Cortex of kidney (tissue), 1 donor: ENCODE data around the gene BCAS1.
"Not testable (repeated sequence)": the region's sequence is repeated elsewhere in the genome, so short reads cannot be mapped to it uniquely, and the experiment has no call there.

ENCODE experiments used
- DNase-seq: peaks from one replicate; lab custom pipeline; 2025; lab: John Stamatoyannopoulos, UW

The BCAS1 gene

DNA sequence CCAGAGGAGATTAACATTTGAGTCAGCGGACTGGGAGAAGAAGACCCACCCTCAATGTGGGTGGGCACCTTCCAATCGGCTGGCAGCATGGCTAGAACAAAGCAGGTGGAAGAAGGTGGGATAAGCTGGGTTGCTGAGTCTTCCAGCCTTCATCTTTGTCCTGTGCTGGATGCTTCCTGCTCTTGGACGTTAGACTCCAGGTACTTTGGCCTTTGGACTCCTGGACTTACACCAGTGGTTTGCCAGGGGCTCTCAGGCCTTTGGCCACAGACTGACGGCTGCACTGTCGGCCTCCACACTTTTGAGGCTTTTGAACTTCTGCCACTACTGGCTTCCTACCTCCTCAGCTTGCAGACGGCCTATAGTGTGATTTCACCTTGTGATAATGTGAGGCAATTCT, 50.8 kb downstream of the BCAS1 start:
- no peak for DNase-seq

DNA sequence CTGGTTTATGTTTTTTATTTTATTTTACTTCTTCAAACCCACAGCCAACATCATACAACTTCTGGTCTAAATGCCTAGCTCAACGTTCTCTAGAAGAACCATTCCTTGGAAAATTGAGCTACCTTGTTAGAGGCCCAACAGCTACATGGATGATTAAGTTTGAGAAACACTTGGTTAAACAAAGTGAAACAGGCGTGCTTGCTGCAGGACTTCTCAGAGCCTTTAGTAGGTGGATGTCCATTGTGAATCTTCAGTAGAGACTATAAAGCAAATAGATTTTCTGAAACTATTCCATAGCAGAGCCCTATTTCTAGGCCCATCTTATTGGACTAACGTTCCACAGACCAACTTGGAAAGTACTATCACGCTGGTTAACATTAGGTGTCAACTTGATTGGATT, 51.3 kb downstream of the BCAS1 start:
- no peak for DNase-seq

DNA sequence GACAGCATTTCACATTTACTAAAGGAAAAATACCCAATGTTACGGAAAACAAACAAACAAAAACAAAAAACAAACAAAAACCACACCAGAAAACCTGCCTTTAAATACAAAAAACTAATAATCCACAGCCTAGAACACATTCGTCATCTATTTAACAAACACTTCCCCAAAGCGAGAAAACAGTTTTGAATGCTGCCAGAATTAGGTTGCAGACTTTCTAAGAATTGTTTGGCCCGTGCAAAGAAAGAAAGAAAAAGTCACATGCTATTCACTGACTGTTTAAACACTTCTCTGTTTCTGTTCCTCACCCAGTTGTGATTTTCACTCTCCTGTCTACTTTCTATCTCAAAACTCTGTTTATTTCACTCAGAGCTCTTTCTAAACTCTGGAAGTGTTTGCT, 52.5 kb downstream of the BCAS1 start:
- no peak for DNase-seq

DNA sequence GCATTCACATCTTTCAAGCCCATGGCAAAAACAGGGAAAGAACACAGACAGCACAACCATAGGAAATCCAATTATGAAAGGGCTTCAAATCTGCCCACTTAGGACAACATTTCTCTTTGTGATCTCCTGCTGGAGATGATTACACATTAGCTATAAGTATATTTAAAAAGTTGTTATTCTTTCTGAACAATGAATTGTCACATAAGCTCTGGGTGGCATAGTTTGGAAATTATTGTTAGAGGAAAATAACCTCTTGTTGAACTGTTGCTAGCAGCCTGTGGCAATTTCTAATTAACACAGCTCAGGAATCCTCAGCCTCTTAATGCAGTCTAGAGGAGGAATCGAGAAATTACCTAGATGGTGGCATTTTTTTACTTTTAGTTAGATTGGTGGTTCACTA, 54.9 kb downstream of the BCAS1 start:
- no peak for DNase-seq

DNA sequence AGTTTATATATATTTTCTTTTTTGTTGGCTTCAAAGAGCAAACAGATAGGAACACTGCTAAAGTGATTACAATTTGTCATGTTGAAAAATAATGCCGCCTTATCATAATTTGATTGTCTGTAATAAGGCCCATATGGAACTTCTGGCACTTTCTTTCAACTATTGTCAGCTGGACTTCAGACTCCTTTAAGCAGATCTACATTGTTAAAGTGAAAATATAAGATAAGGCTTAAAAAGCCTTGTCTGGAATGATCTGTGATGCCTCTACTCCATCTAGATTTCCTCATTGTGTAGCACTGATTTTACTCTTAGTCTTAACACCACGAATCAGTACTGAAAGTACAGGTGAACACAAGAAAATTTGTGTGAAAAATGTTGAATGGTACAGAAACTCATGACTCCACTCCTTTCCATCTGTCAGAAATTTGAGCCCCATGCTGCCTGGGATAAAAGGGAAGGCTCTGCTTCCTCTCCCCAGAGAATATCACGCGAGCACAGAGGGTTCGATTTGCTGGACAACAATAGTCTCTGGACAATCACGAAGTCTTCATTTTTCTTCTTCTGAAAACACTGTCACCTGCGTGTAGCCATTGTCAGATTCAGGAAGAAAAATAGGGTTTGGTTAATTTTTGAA, 56.0 kb downstream of the BCAS1 start:
- no peak for DNase-seq

DNA sequence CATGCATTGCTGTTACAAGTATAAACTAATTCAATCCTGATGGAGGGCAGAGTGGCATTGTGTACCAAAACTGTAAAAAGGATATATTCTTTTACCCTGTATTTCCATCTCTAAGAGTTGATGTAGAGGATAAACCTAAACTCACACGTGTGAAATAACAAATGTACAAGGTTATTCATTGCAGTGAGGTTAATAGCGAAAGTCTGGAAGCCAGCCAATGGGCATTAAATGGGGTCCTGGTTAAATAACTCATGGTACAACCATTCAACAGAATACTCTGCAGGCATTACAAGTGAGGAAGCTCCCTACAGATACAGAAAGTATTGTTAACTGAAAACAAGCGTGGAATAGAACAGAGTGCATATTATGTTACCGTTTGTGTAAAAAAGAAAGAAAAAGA, 56.9 kb downstream of the BCAS1 start:
- no peak for DNase-seq

DNA sequence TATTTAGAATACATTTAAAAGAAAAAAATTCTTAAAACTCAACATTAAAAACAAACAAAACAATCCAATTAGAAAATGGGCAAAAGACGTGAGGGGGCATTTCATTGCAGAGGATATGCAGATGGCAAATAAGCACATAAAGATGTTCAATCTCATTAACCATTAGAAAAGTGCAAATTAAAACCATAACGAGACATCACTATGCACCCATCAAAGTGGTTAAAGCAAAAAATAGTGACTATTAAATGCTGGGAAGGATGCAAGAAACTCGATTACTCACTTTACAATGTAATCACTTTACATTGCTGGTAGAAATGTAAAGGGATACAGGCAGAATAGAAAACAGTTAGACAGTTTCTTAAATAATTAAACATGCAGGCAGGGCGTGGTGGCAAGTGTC, 59.0 kb downstream of the BCAS1 start:
- no peak for DNase-seq

DNA sequence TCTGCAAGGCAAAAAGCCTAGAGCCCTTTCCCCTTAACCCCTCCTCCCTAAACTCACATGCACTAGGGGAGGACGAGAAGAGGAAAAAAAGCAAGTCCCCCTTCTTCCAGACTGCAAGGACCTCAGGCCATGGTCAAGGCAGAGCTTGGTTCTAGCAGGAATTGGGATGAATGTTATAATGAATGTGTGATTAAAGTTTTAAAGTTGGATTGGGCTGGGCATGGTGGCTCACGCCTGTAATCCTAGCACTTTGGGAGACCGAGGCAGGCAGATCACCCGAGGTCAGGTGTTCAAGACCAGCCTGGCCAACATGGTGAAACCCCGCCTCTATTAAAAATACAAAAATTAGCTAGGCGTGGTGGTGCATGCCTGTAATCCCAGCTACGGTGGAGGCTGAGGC, 64.2 kb downstream of the BCAS1 start:
- not testable (repeated sequence) for DNase-seq

DNA sequence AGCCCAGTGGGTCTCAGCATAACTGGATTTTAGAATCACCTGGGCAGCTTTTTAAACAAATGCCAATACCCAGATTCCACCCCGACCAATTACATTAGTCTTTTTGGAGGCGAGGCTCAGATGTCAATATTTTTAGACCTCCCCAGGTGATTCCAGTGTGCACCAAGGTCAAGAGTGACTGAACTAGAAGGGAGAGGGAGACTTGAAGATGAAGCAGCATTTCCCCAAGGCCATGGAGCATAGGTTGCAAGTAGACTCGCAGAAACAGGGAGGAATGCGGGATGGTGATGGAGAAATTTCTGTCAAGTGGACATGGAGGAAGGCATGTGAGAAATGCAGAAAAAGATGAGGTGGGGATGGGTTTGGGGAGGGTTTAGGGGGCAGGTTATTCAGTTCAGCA, 64.9 kb downstream of the BCAS1 start:
- no peak for DNase-seq

DNA sequence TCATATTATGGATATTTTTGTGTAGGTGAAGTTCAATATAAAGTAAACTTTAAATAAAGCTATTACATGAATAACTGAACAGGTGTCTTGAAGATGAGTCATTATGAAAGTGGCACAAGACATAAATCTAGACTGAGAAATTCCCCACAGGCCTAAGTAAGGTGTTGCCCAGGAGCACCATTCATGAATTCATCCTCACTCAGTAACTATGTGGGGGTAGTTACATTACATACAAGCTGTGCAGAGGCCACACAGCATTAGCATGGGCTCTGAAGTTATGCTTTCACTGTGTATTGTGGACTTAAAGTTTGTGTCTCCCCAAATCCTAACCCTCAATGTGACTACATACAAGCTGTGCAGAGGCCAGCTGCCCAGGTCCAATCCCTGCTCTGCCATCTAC, 65.9 kb downstream of the BCAS1 start:
- DNase-seq, result no peak

DNA sequence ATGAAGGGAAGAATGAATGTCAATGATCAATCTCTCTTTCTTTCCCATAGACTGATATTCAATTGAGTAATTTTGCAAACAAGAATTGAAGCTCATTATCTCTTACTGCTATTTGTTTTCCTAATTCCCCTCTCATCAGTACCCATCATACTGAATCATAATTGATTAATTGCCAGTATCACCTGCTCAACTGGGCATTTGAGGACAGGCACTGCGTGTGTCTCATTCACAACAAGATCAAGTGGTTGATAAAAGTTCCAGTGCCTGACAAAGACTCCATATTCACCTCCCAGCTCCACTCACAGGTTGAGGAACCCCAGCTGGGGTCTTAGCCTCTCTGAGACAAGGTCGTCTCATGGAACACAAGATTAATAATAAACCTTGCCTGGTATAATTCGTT, 67.7 kb downstream of the BCAS1 start:
- no peak for DNase-seq

DNA sequence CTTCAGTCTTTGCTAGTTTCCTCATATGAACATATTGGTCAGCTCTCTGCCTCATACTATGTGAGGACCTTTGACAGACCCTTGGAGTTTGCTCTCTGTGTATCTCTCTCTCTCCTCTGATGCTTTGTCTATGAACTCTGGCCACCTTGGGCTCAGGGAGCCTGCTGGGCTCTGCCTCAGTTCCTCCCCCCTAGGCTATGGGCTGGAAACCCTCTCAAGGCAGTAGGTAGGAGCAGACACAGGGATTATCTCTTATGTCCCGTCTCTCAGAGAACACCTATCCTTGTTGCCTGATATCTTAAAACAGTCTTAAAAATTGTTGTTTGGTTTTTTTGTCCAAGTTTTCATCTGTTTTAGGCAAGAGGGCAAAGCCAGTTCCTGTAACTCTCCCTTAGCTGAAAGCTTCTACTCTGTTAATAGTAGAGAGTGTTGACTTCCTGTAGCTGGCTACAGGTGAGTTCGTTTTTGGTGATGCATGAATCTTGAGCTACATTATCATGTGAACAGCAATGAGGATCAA, 68.3 kb downstream of the BCAS1 start:
- no peak for DNase-seq

DNA sequence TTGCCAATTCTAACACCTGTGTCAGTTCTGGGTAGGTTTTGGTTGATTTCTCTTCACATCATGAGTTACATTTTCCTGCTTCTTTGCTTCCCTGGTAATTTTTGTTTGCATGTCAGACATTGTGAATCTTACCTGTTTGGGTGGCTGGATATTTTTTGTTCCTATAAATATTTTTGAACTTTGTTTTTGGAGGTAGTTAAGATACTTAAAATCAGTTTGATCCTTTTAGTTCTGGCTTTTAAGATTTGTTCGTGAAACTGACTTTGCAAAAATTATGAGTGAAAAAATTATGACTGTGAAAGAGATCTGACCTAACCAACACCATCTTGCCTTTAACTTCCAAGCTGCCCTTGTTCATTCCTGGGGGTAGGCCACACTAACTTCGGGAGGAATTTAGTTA, 69.5 kb downstream of the BCAS1 start:
- DNase-seq, result no peak

DNA sequence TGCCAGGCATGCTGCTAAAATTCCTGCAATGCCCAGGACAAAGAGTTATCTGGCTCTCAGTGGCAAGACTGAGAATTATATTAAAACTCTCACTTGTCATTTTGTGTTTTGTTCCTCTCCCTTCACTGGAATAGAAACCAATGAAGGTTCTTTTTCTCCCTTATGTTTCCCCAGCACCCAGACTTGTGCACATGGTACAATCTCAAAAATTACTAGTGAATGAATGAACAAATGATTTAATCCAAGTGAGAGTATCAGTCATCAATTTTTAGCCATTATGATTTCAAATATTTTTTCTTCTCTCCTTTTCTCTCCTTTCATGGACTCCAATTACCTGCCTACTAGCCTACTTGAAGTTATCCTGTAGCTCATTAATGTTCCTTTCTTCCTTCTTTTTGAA, 70.1 kb downstream of the BCAS1 start:
- DNase-seq, result no peak

DNA sequence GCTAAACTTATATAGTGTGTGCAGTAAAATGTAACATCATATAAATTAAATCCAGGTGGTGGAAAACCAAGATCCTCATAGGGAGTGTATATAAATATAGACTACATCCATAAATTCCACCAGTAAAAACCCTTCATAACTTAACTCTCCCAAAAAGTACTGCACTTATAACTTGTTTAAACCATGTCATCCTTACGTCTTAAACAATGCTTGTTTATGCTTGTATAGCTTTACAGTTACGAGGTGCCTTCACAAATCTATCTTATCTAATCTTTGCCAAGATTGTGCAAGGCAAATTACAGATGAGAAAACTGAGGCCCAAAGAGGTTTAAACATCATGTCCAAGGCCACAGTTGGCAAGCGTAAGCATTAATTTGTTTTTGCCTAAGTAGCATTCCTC, 71.3 kb downstream of the BCAS1 start:
- DNase-seq, result no peak

DNA sequence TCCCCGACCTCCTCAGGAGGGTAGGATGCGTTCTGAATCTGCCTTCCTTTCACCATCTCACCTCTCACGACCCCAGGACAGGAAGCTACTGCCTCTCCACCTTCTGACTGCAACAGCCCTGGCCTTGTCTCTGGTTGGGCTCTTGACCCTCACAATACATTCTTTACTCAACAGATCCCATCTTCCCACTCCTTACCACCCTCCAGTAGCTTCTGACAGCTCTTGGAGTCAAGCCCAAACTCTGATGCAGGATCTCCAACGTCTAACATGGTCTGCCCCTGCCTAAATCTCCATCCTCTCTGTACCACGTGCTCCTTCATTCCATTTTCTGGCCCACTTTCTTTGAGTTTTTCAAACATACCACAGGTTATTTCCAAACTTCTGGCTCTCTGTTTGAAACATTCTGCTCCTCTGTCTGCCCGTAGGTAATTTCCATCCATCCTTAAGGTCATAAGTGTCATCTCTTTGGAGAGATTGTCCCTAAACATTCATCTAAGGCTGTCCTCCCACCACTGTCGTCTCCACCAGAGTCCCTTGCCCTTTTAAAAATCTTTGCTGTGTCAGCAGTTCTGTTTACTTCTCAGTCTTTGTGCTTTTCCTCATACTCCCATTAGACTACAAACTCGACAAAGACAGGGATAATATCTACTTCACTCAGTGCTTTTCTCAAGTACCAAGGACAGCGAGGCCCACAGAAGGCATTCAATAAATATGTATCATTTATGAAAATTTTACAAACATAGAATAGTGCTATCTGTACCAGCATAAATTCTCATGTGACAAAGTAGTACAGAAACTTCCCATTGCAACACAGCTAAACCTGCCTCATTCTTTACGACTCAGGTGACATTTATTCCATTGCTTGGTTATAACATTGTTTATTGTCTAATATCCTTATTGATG, 73.6 kb downstream of the BCAS1 start:
- no peak for DNase-seq

DNA sequence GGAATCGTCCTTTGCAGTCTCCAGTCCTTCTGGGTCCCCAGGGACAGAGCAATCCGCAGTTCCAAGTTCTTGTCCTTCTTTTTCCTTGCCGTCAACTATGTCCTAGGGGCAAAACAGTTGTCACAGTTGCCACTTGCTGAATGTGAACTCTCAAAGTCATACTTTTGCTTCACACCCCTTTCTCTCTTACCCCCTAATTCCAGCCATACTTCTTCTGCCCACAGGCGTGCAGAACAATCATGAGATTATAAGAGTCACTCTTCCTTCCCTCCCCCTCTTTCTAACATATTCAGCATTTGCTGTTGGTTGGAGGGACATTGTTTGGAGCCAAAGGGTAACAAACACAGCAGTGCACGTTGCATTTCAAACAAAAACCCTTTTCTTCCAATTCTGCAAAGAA, 74.4 kb downstream of the BCAS1 start:
- DNase-seq, result no peak

DNA sequence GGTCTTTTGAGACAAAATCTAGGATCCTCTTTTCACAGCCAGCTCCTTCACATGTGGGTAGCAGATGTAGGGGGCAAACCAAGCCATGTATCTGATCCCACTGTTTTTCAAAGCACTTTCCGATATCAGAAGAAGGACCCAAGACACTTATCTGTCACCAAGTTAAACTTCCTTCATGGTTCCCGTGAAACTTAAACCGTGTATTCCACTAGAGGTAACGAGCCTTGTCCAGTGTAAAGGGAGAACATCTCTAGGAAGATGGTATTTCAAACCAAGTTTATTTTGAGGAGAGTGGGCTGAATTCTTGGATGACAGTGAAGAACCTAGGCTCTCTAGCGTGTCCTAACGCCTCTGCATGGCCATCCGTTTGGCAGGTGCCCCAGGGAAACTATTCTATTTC, 76.3 kb downstream of the BCAS1 start:
- DNase-seq, result no peak

DNA sequence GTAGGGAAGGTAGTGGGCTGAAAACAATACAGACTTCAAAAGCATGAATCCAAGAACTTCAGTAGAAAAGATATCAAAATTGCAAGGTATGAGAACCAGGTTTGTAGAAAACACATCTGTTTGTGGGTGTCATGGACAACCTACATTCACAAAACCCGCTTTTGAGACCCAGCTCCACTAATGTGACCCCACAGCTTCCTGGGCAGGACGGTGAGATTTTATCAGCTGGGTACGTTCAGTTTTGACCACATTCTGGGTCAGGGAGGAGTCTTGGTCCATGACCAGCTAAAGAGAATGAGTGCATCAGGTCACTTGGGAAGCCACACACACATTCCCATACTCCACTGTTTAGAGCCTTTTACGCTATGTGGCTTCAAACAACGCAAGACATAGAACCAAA, 77.1 kb downstream of the BCAS1 start:
- DNase-seq, result no peak

DNA sequence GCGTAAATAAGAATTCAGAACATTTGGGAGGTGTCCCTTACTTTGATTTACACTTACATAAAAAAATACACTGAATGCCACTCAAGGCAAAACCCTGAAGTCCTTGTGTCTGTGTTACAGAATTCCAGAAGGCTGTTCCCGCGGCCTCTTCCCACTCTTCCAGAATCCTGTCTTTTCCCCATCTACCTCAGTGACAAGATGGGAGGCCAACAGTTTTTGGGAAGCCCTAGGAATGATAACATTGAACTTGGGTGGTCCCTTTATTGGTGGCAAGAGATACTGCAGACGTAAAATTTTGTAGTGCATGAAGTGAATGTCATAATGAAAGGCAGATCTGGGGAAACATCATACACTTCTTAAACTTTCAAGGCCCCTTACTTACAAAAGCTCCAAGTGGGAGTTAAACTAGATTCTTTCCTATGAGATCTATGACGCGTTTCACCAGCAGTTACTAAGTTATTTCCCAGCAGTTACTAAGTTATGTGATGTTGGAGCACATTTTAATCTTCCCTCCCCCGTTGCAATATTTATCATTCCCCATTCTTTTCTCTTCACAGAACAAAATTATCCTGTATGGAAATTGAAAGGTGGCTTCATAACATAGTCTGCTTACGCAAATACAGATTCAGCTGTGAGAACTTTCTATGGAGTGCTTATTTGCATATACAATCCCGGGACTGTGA, 79.5 kb downstream of the BCAS1 start:
- no peak for DNase-seq

DNA sequence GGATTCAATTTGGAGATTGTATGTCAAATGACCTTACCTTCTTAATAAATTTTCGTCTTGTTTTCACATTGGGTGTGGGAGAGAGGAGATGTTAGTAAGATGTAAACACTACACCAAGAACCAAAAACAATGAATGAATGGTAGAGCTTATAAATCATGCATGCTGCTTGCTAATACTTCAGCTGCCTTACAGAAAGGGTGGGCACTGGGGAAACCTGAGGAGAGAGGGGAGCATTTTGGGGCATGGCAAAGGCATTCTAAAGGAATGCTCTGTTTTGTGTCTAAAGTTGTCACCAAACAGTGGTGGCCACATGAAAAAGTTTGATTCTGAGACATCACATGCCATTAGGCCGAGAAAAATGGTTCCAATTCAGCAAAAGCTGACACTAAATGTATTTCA, 80.4 kb downstream of the BCAS1 start:
- no peak for DNase-seq

DNA sequence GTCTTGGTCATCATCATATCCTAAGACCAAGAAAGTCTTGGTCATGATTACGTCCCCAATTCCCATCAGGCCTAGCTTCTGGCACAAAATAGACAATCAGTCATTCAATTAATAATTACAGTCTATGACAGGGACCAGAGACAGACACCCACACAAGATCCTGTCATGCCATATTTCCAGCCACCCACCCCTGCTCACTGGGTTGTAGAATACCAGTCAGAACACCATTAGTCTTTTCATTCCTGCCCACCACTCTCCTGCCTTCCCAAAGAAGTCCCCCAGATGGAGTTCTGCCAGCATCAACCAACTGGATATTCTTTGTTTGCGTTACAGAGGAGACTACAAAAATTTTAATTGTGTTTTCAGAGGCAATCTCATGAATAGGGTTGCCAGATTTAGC, 81.0 kb downstream of the BCAS1 start:
- no peak for DNase-seq
